ENCODE measurements around the gene CASKIN2.

CASKIN2 gene

DNA sequence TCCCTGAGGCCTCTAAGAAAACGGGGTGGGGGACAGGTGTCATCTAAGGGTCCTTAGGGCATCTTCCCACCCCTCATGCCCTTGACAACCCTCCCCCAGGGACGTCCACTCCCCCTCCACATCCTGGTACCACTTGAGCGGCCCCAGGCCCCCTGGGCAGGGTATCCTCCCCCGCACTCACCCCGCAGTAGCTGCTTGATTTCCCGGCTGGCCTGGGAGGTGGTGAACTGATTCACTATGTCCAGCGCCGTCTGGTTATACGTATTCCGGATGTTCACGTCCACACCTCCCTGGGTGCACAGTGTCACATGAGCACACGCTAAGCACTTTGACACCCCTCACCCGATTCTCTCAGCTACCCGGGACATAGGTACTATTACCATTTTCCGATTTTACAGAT, 9.7 kb downstream of the CASKIN2 start:
- DNase-seq (ENCODE audit: low read depth in 1 of 2, low spot score in 1 of 2) = no peak

DNA sequence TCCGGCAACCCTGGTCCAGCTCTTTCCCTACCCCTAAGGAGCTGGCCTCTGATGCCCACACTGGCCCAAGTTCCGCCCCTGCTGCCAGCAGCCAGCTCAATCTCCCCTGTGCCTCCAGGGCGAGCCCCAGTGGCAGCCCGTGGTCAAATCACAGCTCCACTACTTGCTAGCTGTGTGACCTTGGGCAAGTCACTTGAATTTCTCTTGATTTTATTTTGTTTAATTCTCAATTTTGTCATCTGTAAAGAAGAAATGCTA, 10.3 kb downstream of the CASKIN2 start:
- DNase-seq (ENCODE audit: low read depth in 1 of 2, low spot score in 1 of 2) = no peak

DNA sequence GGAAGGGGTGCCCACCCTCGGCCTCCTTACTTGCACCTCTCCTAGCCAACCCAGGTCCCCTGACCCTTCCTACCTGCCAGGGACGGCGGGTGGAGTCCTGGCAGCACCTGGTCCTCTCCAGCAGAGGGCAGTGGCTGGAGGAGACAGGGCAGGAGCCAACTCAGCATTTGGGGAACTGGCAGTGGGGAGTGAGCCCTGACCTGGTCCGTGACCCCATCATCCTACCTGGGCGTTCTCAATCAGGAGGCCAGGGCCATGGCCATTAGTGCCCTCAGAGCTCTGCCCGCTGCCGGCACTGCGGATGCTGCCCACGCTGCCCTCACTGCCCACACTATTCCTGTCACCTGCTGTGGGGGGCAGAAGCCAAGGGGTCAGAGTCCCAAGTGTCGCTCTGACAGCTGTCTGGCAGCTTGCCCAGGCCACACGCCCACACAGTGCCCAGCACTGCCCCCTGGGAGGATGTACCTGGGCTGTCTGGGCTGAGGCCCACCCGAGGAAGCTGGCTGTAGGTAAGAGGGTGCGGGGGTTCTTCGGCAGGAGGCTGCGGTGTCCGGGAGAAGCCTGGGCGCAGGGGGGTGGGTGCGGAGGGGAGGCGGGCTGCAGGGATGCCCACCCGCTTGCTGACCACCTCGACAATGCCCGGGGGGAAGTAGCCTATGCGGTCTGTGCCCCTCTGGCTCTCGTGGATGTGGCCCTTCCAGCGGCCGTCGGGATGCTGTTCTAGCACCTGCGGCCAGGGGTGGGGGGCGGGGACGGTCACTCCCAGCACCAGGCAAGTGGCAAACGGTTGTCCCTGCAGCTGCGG, 10.8 kb downstream of the CASKIN2 start:
- no peak for DNase-seq (ENCODE audit: low read depth in 1 of 2, low spot score in 1 of 2)

DNA sequence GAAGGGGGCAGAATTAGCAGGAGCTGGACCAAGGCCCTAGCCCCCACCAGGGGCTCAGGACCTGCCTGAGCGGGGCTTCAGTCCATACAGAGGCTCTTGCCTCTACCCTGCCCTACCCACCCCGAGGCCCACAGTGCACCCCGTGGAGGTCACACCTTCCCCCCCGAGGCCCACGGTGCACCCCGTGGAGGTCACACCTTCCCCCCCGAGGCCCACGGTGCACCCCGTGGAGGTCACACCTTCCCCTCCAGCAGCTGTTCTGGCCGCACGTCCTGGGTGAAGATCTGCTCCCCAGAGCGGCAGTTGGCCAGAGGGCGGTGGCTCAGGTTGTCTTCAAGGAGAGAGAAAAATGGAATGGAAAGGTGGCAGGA, 11.4 kb downstream of the CASKIN2 start:
- DNase-seq (ENCODE audit: low read depth in 1 of 2, low spot score in 1 of 2) = no peak

DNA sequence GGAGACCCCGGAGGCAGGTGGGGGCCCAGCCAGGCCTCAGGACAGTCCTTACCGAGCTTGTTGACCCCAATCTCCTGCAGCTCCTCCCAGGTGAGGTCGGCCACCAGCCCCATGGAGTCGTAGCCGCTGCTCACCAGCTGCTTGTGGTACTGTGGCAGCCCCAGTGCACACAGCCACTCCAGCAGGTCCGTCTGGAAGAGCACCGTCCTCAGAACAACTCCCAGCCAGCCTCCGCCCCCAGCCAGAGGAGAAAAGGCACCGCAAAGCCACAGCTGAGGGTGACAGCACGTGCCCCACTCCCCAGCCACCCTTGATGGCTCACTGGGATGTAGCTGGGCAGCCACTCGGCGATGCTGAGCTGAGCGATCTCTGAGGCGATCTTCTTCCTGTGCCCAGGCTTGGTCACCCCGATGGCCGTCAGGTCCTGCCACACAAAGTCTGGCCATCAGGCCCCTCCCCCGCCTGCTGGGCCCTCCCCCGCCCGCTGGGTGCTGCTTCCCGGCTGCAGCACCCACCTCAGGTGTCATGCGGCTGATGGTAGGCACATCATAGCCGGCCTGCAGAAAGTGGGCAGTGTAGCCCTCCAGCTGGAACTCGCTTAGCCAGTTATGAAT, 11.9 kb downstream of the CASKIN2 start:
- DNase-seq (ENCODE audit: low read depth in 1 of 2, low spot score in 1 of 2) = no peak

DNA sequence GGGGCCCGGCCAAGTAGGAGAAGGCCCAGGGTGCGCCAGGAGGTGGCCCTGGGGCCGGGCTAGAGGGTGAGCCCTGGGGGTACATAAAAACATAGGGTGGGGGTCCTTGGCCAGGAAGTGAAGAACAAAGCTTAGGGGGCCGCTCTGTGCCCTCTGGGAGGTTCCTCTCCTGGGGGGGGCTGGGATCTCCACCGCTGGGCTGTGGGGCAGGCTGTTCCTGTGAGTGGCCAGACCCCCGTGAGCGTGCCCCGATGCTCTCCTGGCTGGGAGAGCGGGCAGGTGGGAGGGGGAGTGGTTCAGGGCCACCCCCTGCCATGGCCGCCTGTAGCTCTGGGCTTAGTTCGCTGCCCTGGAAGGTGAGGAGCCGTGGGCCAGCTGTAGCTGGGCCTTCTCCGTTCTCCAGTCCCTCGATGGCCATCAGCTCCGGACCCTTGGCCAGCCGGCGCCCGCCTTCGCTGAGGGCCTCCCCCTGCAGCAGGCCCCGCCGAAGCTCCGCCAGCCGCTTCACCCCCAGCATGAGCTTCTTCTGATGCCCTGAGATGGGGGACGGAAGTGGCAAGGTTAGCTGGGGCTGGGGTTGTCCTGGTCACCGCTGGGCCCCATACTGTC, 12.5 kb downstream of the CASKIN2 start:
- DNase-seq (ENCODE audit: low read depth in 1 of 2, low spot score in 1 of 2) = no peak

DNA sequence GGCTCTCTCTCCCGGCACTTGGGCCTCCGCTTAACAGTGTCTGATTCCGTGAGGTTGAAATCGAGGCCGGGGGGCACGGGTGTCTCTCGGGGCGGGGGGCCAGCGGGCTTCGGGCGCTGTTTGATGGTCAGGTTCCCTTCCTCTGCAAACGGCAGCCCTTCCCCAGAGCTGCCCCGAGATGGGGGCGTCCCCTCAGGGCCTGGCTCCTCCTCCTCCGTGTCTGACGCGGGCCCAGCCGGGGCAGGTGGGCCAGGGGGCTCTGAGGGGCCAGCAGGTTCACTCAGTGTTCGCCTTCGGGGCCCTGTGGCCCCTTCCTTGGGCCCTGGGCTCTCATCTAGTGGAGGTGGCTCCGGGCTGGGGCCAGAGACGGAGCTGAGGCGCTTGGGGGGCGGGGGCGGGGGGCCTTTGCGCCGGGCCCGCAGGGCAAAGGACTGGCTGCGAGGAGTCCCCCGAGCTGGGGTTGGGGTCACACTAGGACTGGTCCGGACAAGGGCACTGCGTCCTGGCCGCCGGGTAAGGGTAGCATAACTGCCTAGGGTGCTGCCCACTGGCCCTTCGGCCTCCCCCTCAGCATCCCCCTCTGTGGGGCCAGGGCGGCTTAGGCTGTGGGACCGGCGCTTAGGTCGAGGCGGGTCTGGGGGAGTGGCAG, 13.1 kb downstream of the CASKIN2 start:
- no peak for DNase-seq (ENCODE audit: low read depth in 1 of 2, low spot score in 1 of 2)

DNA sequence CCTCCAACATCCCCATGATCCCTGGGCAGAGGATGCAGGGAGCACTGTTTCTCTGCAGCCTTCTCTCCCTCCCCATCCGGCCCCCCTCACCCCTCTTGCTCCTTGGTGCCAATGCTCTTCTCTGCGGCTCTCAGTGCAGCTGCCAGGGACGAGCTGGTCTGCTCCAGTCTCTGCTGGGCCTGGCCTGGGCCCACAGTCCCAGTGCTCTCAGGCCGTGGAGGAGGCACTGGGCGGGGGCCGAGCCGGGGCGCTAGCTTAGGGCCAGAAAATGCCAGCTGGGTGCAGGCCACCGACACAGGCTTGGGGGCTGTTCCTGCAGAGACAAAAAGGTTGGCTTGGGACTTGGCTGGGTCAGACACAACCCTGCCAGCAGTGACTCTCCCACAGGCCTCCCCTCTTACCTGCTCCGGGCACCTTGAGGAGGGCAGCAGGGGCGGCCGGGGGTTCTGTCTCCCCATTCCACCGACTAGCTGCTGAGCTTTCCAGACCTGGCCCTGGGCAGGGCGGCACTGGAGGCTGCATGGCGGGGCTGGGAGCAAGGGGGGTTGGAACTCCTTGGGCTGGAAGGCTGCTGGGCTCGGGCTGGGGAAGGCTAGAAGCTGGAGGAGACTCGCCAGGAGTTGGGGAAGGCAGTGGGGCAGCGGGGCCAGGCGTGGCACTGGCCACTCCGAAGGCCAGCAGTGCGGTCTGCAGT, 13.8 kb downstream of the CASKIN2 start:
- no peak for DNase-seq (ENCODE audit: low read depth in 1 of 2, low spot score in 1 of 2)

DNA sequence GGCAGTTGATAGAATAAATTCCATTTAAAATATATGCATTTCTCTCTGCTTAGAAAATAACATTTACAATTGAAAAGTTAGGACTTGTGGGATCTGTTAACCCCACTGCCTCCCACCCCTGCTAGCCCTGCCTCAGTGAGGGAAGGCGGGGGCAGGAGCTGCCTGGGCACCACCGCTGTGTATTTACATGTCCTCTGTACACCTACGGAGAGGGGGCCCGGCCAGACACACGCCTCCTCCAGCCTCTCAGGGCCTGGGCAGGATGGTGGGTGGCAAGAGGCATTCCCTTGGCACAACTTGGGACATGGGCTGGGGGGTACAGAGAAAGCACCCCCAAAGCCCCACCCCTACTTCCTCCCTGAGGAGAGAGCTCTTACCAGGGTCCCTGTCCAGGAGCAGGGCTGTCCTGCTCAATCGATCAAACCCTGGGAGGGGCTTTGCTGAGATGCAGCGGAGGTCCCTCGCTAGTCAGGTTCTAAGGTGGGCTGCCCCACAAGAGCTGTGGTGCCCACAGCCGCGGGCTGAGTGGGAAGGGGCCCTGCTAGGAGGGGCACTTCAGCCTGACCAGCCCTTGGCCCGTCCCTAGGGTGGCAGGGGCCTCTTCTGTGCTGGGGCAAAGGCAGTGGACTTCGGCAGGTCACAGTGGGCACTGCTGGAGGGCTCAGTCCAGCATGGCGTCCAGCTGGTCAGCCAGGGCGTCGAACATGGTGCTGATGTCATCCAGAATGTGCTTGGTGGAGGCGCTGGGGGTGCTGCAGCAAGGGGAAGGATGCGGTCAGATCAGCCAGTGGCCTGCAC, 14.7 kb downstream of the CASKIN2 start:
- no peak for DNase-seq (ENCODE audit: low read depth in 1 of 2, low spot score in 1 of 2)

DNA sequence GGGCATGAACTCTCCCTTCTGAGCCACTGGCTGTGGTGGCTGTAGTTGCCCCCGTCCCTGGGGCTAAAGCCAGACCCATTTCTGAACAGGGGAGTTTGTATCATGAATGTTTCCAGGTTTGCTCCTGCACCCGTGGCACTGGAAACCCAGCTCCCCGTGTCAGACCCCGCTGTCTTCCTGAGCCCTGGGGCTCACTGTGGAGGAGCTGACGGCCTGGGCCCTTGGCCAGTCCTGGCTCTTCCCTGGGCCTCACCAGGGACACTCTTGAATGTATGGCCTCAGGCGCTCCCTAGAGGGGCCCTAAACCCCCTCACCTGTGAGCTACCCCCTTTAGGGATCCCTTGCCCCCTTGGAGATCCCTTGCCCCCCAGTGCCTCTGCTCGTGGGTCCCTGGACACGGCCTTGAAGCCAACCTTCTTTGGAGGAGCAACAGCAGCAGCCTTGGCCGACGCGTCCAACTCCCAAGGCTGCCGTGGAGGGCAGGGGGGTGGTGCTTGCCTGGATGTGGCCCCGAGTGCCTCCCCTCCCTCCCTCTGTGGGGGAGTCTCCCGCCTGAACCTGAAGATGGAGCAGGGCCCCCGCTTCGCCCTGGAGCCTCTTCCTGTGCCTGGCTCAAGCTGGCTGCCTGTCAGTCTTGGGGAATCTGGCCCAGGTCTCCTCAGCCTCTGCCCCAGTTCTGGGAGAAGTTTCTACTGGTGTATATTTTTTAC, 15.9 kb downstream of the CASKIN2 start:
- DNase-seq (ENCODE audit: low read depth in 1 of 2, low spot score in 1 of 2) = no peak

DNA sequence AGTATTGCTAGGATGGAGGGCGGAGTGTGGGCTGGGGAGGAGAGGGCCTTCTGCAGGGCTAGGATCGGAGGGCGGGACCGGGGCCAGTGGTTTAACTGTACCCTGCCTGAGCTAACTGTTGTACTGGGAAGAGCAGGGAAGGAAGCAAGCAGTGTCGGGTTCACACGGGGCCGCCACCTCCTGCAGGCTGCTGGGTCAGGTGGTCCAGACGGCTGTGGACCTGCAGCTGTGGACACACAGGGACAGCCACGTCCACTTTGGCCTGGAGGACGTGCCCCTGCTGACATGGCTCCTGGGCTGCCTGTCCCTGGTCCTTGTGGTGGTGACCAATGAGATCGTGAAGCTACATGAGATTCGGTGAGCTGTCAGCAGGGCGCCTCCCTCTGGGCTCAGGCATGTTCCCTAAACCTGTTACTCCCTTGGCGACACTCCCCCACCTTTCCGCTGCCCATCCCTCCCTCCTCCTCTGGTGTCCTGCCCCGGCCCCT, 16.6 kb downstream of the CASKIN2 start:
- no peak for DNase-seq (ENCODE audit: low read depth in 1 of 2, low spot score in 1 of 2)

DNA sequence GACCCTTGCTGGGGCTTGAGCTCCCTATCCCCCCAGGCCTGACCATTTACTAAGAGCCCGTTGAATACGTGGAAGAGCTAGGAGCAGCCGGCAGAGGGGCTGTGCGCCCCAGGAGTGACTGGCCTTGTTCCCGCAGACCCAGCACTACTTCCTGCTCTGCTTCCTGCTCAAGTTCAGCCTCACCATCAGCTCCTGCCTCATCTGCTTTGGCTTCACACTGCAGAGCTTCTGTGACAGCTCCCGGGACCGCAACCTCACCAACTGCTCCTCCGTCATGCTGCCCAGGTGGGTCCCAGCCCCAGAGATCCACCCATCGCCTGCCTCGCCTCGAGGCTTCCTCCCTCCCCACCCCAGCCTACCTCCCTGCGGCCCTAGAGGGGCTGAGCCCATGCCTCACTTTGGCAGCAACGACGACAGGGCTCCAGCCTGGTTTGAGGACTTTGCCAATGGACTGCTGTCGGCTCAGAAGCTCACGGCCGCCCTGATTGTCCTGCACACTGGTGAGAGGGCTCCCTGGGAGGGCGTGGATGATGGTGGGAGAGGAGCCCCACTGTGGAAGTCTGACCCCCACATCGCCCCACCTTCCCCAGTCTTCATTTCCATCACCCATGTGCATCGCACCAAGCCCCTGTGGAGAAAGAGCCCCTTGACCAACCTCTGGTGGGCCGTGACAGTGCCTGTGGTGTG, 17.2 kb downstream of the CASKIN2 start:
- no peak for DNase-seq (ENCODE audit: low read depth in 1 of 2, low spot score in 1 of 2)

DNA sequence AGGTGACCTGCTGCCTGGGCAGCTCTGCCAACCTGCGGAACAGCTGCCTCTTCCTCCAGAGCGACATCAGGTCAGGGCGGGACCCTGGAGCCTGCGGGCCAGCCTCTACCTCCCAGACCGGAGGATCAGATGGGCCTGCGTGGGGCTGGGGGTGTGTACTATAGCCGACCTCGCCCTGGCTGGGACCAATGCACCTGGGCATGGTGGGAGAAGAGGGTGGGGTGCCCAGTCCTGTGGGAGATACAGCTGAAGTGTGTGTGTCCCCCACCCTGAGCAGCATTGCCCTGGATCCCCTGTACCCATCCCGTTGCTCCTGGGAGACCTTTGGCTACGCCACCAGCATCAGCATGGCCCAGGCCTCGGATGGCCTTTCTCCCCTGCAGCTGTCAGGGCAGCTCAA, 19.3 kb downstream of the CASKIN2 start:
- no peak for DNase-seq (ENCODE audit: low read depth in 1 of 2, low spot score in 1 of 2)

DNA sequence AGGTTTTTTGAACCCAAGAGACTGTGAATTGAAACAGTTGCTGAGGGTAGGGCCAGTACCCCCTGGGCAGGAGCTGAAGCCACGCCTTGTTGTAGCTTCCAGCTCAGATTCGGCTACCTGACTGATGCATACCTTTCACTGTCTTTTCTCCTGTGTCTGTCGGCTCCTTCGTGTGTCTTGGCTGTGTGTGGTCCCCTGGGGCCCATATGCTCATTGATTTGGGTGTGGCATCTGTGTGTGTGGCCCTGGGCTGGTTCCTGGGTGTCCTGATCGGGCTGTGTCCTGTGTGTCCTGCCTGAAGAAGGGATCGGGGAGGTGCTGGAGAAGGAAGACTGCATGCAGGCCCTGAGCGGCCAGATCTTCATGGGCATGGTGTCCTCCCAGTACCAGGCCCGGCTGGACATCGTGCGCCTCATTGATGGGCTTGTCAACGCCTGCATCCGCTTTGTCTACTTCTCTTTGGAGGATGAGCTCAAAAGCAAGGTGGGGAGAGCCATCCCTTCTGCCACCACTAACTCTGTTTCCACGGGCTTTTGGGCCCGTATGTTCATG, 20.9 kb downstream of the CASKIN2 start:
- DNase-seq (ENCODE audit: low read depth in 1 of 2, low spot score in 1 of 2) = no peak

DNA sequence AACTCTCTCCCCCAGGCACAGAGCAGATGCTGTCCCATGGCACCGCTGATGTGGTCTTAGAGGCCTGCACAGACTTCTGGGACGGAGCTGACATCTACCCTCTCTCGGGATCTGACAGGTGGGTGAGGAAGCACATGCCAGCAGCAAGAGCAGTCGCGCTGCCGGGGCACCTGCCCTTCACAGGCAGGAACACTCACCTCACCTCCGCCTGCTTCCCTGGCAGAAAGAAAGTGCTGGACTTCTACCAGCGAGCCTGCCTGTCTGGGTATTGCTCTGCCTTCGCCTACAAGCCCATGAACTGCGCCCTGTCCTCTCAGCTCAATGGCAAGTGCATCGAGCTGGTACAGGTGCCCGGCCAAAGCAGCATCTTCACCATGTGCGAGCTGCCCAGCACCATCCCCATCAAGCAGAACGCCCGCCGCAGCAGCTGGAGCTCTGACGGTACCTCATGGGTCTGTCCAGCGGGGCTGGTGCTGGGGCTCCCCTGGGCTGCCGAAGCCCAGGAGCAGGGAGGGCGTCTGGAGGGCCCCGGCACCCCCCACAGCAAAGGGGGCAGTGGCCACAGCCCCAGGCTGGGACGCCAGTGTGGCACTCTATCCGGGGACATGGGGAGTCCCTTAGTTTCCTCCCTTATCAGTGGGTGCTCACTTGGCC, 21.7 kb downstream of the CASKIN2 start:
- DNase-seq (ENCODE audit: low read depth in 1 of 2, low spot score in 1 of 2) = no peak

DNA sequence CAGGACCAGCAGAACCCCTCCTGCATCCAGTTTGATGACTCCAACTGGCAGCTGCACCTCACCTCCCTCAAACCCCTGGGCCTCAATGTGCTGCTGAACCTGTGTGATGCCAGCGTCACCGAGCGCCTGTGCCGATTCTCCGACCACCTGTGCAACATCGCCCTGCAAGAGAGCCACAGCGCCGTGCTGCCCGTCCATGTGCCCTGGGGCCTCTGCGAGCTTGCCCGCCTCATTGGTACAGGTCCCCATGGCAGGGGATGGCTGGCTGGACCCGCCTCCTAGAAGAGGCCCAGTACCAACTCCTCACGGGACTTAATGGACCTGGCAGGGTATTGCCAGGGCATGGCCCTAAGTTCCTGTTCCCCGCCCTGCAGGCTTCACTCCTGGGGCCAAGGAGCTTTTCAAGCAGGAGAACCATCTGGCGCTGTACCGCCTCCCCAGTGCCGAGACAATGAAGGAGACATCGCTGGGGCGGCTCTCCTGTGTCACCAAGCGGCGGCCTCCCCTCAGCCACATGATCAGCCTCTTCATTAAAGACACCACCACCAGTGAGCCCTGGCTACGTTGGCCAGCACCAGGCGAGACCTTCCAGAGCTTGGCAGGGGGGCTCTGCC, 22.7 kb downstream of the CASKIN2 start:
- DNase-seq (ENCODE audit: low read depth in 1 of 2, low spot score in 1 of 2) = no peak

DNA sequence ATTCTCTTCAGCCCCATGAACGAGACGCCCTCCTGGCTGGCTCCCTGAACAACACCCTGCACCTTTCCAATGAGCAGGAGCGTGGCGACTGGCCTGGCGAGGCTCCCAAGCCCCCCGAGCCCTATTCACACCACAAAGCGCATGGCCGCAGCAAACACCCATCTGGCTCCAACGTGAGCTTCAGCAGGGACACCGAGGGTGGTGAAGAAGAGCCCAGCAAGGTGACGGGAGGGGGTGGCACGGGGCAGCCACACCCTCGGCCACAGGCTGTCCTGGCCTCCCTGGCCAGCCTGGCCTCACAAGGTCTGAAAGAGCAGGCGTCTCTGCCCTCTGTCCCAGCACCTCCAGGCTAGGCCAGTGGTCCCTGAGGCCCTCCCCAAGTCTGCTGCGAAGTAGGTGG, 23.7 kb downstream of the CASKIN2 start:
- DNase-seq (ENCODE audit: low read depth in 1 of 2, low spot score in 1 of 2) = no peak

DNA sequence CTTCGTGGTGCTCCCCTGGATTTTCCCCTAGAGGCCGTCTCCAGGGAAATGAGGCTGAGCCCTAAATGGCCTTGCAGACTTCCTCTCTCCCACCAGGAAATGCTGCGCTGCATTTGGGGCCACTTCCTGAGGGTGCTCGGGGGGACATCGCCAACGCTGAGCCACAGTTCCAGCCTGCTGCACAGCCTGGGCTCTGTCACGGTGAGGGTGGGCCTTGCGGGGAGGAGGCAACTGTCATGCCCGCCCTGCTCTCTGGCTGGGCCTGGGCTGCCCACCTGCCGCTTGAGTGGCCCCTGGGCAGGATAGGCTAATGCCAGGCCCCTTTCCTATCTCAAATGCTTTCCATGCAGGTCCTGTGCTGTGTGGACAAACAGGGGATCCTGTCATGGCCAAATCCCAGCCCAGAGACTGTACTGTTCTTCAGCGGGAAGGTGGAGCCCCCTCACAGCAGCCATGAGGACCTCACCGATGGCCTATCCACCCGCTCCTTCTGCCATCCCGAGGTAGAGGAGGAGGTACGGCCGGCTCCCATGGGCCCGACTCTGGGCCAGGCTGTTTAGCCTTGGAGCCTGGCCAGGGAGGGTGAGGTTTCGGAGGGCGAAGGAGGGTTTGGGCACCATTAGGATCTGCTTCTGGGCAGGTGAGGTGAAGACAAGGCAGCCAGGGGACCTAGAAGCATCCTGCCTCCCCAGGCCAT, 24.2 kb downstream of the CASKIN2 start:
- DNase-seq (ENCODE audit: low read depth in 1 of 2, low spot score in 1 of 2) = no peak
